Ectodermal cell (in vitro differentiated cells): ENCODE results near the gene STMN1.
A peak's percentile ranks its signal among the peaks of the same experiment; 100 is the strongest.

Experiments used
- H3K27ac ChIP-seq: 2 replicates; pipeline ENCODE4 v1.7.0; 2013; ENCODE audit warnings: mild to moderate bottlenecking, low read depth, low read length; ENCODE audit not compliant: insufficient read depth, poor library complexity, severe bottlenecking
- H3K27me3 ChIP-seq: 2 replicates; pipeline ENCODE4 v1.7.0; 2013; ENCODE audit warnings: mild to moderate bottlenecking, low read length; ENCODE audit not compliant: insufficient read depth, control insufficient read depth, poor library complexity, severe bottlenecking
- H3K36me3 ChIP-seq: one replicate; pipeline ENCODE4 v1.7.0; 2013; ENCODE audit warnings: low read length; ENCODE audit not compliant: control insufficient read depth, insufficient read depth
- H3K4me1 ChIP-seq: one replicate; pipeline ENCODE4 v1.7.0; 2013; ENCODE audit warnings: low read length; ENCODE audit not compliant: control insufficient read depth, insufficient read depth
- H3K4me3 ChIP-seq: 2 replicates; pipeline ENCODE4 v1.7.0; 2013; ENCODE audit warnings: low read depth, low read length, control low read depth; ENCODE audit not compliant: insufficient read depth
- H3K9me3 ChIP-seq: 2 replicates; pipeline ENCODE4 v1.7.0; 2013; ENCODE audit warnings: mild to moderate bottlenecking, low read length, moderate library complexity; ENCODE audit not compliant: control insufficient read depth
- WGBS, 2 experiments: methylation state at CpG; one replicate each; pipeline ENCODE4 v1.1.7; 2013; ENCODE audit warnings: missing lambda C conversion rate in 2 of 2; 5-methylcytosine and 5-hydroxymethylcytosine counted together

The STMN1 gene

GRCh38 chr1:25878690-25879089, 27.5 kb downstream of the STMN1 start:
- WGBS, 2 experiments, result 93 to 95% methylated on average over 5 of the region's 5 CpGs
- Histone ChIP-seq H3K27me3 (peaks cover 29% of the 10 kb centered on the region), H3K27ac (no peak overlapping the region), H3K4me3 (no peak overlapping the region), H3K36me3 (no peaks in the 10 kb centered on the region), H3K9me3 (no peaks in the 10 kb centered on the region), H3K4me1 (peaks cover 10% of the 10 kb centered on the region)

- H3K27me3 ChIP-seq, result peaks cover 29% of the 10 kb centered on the region
- no peaks in the 10 kb centered on the region for H3K9me3 ChIP-seq
- peaks cover 19% of the 10 kb centered on the region for H3K4me1 ChIP-seq
- H3K27ac ChIP-seq, result no peak overlapping the region
- 90 to 95% methylated on average over 2 of the region's 2 CpGs for WGBS, 2 experiments
- no peaks in the 10 kb centered on the region for H3K36me3 ChIP-seq
- H3K4me3 ChIP-seq, result no peak overlapping the region
These were observed 29.1 kb downstream of the STMN1 start for GRCh38 chr1:25877155-25877554.

- Histone ChIP-seq H3K4me3 (no peak overlapping the region), H3K36me3 (no peaks in the 10 kb centered on the region), H3K4me1 (peaks cover 19% of the 10 kb centered on the region), H3K27ac (no peak overlapping the region), H3K9me3 (no peaks in the 10 kb centered on the region), H3K27me3 (peaks cover 29% of the 10 kb centered on the region)
- WGBS, 2 experiments, result 93 to 98% methylated on average over 2 of the region's 2 CpGs
These were observed 29.5 kb downstream of the STMN1 start for GRCh38 chr1:25876693-25877077.

GRCh38 chr1:25875856-25876692, 30.1 kb downstream of the STMN1 start:
- H3K27ac ChIP-seq, result no peak overlapping the region

GRCh38 chr1:25875154-25875855, 30.9 kb downstream of the STMN1 start, which contains the start of gene PAQR7:
Gene PAQR7, minus strand, starts transcription at chr1:25875708. Its CDS starts 11,869 bp downstream, at chr1:25863839.
- no peak within 1 kb of the TSS for H3K27ac ChIP-seq
- no peaks in the 10 kb centered on the region for H3K36me3 ChIP-seq
- peak within 1 kb of the TSS; percentile 61 for H3K4me3 ChIP-seq
- 0% methylated on average over 75 of the region's 75 CpGs for WGBS, 2 experiments
- no peaks in the 10 kb centered on the region for H3K9me3 ChIP-seq
- H3K27me3 ChIP-seq, result peaks cover 29% of the 10 kb centered on the region
- H3K4me1 ChIP-seq, result peaks cover 22% of the 10 kb centered on the region

More at GRCh38 chr1:25875856-25876692, 30.1 kb downstream of the STMN1 start:
- H3K9me3 ChIP-seq, result no peaks in the 10 kb centered on the region
- no peaks in the 10 kb centered on the region for H3K36me3 ChIP-seq
- peaks cover 19% of the 10 kb centered on the region for H3K4me1 ChIP-seq
- peaks cover 29% of the 10 kb centered on the region for H3K27me3 ChIP-seq
- 12 to 14% methylated on average over 32 of the region's 32 CpGs for WGBS, 2 experiments
- H3K4me3 ChIP-seq, result peak overlapping the region; percentile 61

- H3K27me3 ChIP-seq, result peaks cover 29% of the 10 kb centered on the region
- H3K36me3 ChIP-seq, result no peaks in the 10 kb centered on the region
- H3K27ac ChIP-seq, result no peak overlapping the region
- peak overlapping the region; percentile 61 for H3K4me3 ChIP-seq
- H3K9me3 ChIP-seq, result no peaks in the 10 kb centered on the region
- H3K4me1 ChIP-seq, result peaks cover 24% of the 10 kb centered on the region
- WGBS, 2 experiments, result 51 to 52% methylated on average over 8 of the region's 8 CpGs
These were observed 31.5 kb downstream of the STMN1 start for GRCh38 chr1:25874635-25875153.

GRCh38 chr1:25874209-25874608, 32.0 kb downstream of the STMN1 start:
- no peaks in the 10 kb centered on the region for H3K36me3 ChIP-seq
- no peaks in the 10 kb centered on the region for H3K9me3 ChIP-seq
- H3K4me3 ChIP-seq, result no peak overlapping the region
- peaks cover 29% of the 10 kb centered on the region for H3K27me3 ChIP-seq
- 88 to 93% methylated on average over 3 of the region's 3 CpGs for WGBS, 2 experiments
- H3K4me1 ChIP-seq, result peaks cover 27% of the 10 kb centered on the region
- H3K27ac ChIP-seq, result no peak overlapping the region

GRCh38 chr1:25873120-25873519, 33.1 kb downstream of the STMN1 start:
- 77 to 79% methylated on average over 3 of the region's 3 CpGs for WGBS, 2 experiments
- no peak overlapping the region for H3K27ac ChIP-seq
- H3K9me3 ChIP-seq, result no peaks in the 10 kb centered on the region
- no peak overlapping the region for H3K4me3 ChIP-seq
- H3K4me1 ChIP-seq, result peaks cover 27% of the 10 kb centered on the region
- H3K36me3 ChIP-seq, result no peaks in the 10 kb centered on the region
- peaks cover 29% of the 10 kb centered on the region for H3K27me3 ChIP-seq

GRCh38 chr1:25872713-25873112, 33.5 kb downstream of the STMN1 start:
- Histone ChIP-seq H3K27ac (no peak overlapping the region), H3K36me3 (no peaks in the 10 kb centered on the region), H3K4me3 (no peak overlapping the region), H3K27me3 (peaks cover 29% of the 10 kb centered on the region), H3K9me3 (no peaks in the 10 kb centered on the region), H3K4me1 (peaks cover 27% of the 10 kb centered on the region)
- 93 to 100% methylated on average over 2 of the region's 2 CpGs for WGBS, 2 experiments
